ENCODE measurements around the gene SYPL2.

Gene SYPL2

GRCh38 chr1:109516872-109517271, 50.5 kb downstream of the SYPL2 start:
- no peak for TF ChIP-seq CTCF (IDR thresholded peaks at IDR 0.05)

GRCh38 chr1:109517337-109517736, 51.0 kb downstream of the SYPL2 start:
- TF ChIP-seq CTCF (IDR thresholded peaks at IDR 0.05) = no peak

GRCh38 chr1:109521002-109521951, 54.9 kb downstream of the SYPL2 start:
- no peak for TF ChIP-seq CTCF (IDR thresholded peaks at IDR 0.05)

- TF ChIP-seq CTCF (IDR thresholded peaks at IDR 0.05) = no peak
Measured at GRCh38 chr1:109522026-109522425, 55.7 kb downstream of the SYPL2 start.

- no peak for TF ChIP-seq CTCF (IDR thresholded peaks at IDR 0.05)
Measured at GRCh38 chr1:109523706-109524105, 57.4 kb downstream of the SYPL2 start.

GRCh38 chr1:109527098-109527811, 60.9 kb downstream of the SYPL2 start:
- TF ChIP-seq CTCF (IDR thresholded peaks at IDR 0.05) = no peak

GRCh38 chr1:109527846-109528695, 61.7 kb downstream of the SYPL2 start:
- TF ChIP-seq CTCF (IDR thresholded peaks at IDR 0.05) = no peak

Data from LNCAP (cell line).